Fibroblast of mammary gland (primary cell): ENCODE results near the gene KIFAP3.

Experiments
- DNase-seq: peaks from one replicate; pipeline ENCODE4 v3.0.0-alpha.2; 2010; ENCODE audit warnings: low read depth
- H3K4me3 ChIP-seq: 2 replicates; pipeline ENCODE4 v1.5.1; 2011; ENCODE audit warnings: low read depth, mild to moderate bottlenecking, low read length, moderate library complexity; ENCODE audit not compliant: control insufficient read depth
- TF ChIP-seq, protein P1 (sequence below): conservative IDR thresholded peaks from 2 replicates; pipeline ENCODE4 v1.5.1; 2011; ENCODE audit warnings: low read depth, low read length, inconsistent platforms; ENCODE audit not compliant: control insufficient read depth, insufficient read depth

The KIFAP3 gene

DNA sequence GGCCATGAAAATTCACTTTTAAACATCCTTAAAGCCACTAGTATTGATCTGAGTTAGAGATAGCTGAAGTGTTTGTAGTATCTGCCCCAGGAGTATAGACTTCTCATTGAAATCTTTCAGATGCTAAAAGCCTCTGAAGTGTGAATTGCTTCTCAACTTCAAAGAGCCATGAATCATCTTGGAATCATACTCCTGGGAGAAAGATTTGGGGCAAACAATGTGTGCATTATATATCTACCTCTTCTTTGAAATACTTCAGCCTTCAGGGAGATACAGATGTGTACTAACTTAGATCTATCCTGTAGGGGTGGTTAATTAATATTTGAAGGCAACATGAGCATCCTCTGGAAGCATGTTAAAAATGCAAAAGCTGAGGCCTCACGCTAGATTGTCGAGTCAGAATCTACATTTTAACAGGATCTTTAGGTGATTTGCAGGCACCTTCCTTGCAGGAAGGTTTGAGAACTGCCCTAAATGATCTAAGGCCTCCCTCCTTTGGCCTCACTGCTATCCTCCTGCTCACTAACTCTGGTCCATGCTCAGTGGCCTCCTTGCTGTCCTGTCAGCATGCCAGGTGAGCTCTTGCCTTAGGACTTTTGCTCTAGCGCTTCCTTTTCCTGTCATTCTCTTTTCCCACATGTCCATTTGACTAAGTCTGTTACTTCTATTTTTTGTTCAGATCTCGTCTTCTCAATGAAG lies 174.8 kb downstream of the KIFAP3 start:
- TF ChIP-seq, protein P1, sequence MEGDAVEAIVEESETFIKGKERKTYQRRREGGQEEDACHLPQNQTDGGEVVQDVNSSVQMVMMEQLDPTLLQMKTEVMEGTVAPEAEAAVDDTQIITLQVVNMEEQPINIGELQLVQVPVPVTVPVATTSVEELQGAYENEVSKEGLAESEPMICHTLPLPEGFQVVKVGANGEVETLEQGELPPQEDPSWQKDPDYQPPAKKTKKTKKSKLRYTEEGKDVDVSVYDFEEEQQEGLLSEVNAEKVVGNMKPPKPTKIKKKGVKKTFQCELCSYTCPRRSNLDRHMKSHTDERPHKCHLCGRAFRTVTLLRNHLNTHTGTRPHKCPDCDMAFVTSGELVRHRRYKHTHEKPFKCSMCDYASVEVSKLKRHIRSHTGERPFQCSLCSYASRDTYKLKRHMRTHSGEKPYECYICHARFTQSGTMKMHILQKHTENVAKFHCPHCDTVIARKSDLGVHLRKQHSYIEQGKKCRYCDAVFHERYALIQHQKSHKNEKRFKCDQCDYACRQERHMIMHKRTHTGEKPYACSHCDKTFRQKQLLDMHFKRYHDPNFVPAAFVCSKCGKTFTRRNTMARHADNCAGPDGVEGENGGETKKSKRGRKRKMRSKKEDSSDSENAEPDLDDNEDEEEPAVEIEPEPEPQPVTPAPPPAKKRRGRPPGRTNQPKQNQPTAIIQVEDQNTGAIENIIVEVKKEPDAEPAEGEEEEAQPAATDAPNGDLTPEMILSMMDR = no peak
- DNase-seq = no peak
- no peak overlapping the region for H3K4me3 ChIP-seq

DNA sequence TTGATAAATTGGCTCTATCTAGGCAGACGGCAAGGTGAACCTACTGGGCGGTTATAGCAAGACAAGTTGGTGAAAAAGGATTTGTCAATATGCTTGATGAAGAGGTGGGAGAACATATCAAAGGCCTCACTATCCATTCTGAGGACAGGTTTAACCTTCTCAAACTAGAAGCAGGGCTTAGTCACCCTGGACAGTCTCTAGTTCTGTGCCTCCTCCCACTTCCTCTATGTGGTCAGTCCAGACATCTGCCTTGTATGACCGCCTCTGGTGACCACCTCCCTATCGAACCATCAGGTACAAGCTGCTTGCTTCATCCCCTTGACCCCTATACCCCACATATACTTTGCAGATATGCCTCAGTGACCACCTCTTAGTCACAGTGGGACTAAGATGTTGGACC lies 178.5 kb downstream of the KIFAP3 start:
- TF ChIP-seq, protein P1 = no peak
- H3K4me3 ChIP-seq = no peak overlapping the region
- no peak for DNase-seq

DNA sequence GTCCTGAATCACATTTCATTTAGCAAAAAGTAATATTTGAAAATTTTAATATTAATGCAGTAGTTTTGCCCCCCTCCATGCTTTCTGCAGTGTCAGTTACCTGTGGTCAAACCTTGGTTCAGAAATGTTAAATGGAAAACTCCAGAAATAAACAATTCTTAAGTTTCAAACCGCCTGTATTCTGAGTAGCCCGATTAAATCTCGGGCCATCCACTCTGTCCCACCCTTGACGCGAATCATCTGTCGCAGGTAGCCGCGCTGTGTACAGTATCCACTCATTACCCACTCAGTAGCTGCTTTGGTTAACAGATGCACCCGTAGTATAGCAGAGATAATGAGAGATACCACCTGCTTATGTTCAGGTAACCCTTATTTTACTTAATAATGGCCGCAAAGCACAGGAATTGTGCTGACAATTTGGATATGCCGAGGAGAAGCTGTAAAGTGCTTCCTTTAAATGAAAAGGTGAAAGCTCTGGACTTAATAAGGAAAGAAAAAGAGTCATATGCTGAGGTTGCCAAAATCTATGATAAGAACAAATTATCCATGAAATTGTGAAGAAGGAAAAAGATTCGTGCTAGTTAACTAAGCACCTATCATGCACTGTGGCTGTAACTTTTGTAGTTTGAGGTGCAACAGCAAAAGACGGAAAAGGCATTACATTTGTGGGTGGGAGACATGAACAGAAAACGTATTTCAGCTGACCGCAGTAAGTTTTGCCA lies 179.9 kb downstream of the KIFAP3 start:
- TF ChIP-seq, protein P1 = no peak
- DNase-seq = no peak
- peak overlapping the region; percentile 86 for H3K4me3 ChIP-seq

DNA sequence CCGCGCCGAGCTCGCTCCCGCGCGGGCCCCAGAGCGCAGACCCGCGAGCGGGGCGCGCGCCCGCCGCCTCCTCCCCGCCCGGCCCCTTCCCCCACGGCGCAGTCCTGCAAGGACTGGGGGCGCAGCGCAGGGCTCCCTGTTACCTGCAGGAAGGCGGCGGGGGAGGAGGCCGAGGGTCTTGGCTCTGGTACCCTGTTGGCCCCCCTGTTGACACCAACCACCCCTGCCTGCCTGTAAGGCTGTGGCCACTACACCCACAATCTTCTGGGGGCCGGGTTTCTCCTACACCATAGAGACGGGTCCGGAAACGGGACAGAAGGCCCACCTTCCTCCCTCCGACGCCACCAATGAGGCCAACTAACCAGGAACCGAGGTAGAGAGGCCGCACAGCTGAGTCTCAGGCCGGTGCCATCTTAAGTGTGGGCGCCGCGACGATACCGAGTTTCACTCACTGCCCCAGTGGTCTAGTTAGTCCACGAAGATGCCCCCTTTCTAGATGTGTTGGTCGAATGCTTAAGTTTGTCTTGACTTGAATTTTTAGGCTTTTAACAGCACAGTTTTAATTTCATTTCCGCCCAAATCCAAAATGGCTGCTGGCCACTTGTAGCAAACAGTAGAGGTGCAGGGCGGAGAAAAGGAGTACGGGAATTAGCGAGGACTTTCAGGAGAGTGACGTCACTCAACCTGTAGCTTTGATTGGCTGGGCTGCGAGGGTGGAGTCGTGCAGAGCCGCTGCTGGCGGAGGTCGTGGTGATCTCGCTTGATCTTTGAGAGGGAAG lies 180.7 kb downstream of the KIFAP3 start, which contains the start of gene SCYL3:
Gene SCYL3 (minus strand): TSS at position 252 of the 779 bp plus-strand sequence. CDS start 5,056 bp downstream, outside the sequence.
- peak within 1 kb of the TSS; percentile 86 for H3K4me3 ChIP-seq

DNA sequence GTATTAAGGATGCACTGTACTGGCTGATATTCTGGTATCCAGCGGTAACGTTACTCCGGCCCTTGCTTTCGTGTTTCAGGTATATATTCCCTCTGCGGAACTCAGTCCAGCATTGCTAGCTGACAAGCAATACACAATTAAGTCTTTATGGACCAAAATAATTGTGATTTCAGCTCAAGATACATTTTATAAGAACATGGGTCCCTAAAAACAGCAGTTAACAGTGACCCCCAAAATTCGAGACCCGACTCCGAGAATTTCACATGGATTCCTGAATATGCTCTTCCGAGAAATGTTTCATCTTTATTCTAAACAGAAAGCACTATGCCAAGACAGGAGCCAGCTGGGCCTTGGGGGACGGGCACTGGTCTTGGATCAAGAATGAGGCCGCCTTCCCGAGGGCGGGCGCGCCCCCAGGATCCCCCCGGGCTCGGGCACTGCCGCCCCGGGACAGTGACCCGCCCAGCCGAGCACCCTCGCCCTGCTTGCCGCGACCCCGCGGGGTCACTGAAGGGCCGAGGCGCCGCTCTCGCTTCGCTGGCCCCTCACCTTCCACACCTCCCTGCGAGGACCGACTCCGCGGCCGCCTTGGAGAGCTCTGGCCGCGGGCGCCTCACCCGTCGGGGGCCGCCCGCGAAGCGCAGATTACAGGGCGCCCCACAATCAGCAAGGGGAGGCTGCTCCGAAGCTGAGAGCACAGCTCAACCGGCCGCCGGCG lies 181.4 kb downstream of the KIFAP3 start:
- TF ChIP-seq, protein P1 = no peak
- peak overlapping the region; percentile 86 for H3K4me3 ChIP-seq
- no peak for DNase-seq

More for the DNA sequence above, 180.7 kb downstream of the KIFAP3 start, which contains the start of gene SCYL3:
- peak; percentile 98 for DNase-seq
- TF ChIP-seq, protein P1 = no peak
